Activated T-cell treated with anti-CD3 and anti-CD28 coated beads, Interleukin-2, amount 50 U/mL, for 24 hours (primary cell): ENCODE measurements around the gene THBS3.
"Not testable (repeated sequence)": the region's sequence is repeated elsewhere in the genome, so short reads cannot be mapped to it uniquely, and the experiment has no call there.

Experiments
- DNase-seq: peaks from one replicate; pipeline ENCODE4 v3.0.0-alpha.2; 2020
- H3K27ac Mint-ChIP-seq: 2 replicates; pipeline ENCODE4 v1.8.0; 2020; ENCODE audit warnings: mild to moderate bottlenecking, mixed read lengths
- H3K27me3 Mint-ChIP-seq: 2 replicates; pipeline ENCODE4 v1.8.0; 2020; ENCODE audit warnings: mixed read lengths
- H3K36me3 Mint-ChIP-seq: 2 replicates; pipeline ENCODE4 v1.8.0; 2020; ENCODE audit warnings: low read depth, mixed read lengths
- H3K4me1 Mint-ChIP-seq: 2 replicates; pipeline ENCODE4 v1.8.0; 2020; ENCODE audit warnings: low read depth, mixed read lengths
- H3K4me3 Mint-ChIP-seq: 2 replicates; pipeline ENCODE4 v1.8.0; 2020; ENCODE audit warnings: mild to moderate bottlenecking, moderate library complexity, mixed read lengths
- H3K9me3 Mint-ChIP-seq: 2 replicates; pipeline ENCODE4 v1.8.0; 2020; ENCODE audit warnings: mixed read lengths

Gene THBS3

GRCh38 chr1:155225404-155225759 is 17.7 kb upstream of the THBS3 start:
- H3K27me3 Mint-ChIP-seq, DNase-seq, H3K9me3 Mint-ChIP-seq: not testable (repeated sequence)
- H3K4me3 Mint-ChIP-seq = peak overlapping the region; percentile 90
- H3K27ac Mint-ChIP-seq = peak overlapping the region; percentile 95
- H3K36me3 Mint-ChIP-seq = peaks cover 43% of the 10 kb centered on the region
- peaks cover 47% of the 10 kb centered on the region for H3K4me1 Mint-ChIP-seq

GRCh38 chr1:155223047-155223446 is 15.3 kb upstream of the THBS3 start:
- H3K4me1 Mint-ChIP-seq = peaks cover 61% of the 10 kb centered on the region
- H3K4me3 Mint-ChIP-seq = no peak overlapping the region
- no peak for DNase-seq
- no peaks in the 10 kb centered on the region for H3K9me3 Mint-ChIP-seq
- H3K36me3 Mint-ChIP-seq = peaks cover 44% of the 10 kb centered on the region
- H3K27ac Mint-ChIP-seq = no peak overlapping the region
- no peaks in the 10 kb centered on the region for H3K27me3 Mint-ChIP-seq

- H3K4me3 Mint-ChIP-seq, DNase-seq, H3K27me3 Mint-ChIP-seq, H3K9me3 Mint-ChIP-seq: not testable (repeated sequence)
- H3K27ac Mint-ChIP-seq = peak overlapping the region; percentile 65
- H3K36me3 Mint-ChIP-seq = peaks cover 44% of the 10 kb centered on the region
- peaks cover 39% of the 10 kb centered on the region for H3K4me1 Mint-ChIP-seq
Observed at GRCh38 chr1:155220211-155220965, 12.7 kb upstream of the THBS3 start.

- Mint-ChIP-seq H3K4me1 (peaks cover 39% of the 10 kb centered on the region), H3K4me3 (no peak overlapping the region), H3K27ac (peak overlapping the region; percentile 67), H3K36me3 (peaks cover 45% of the 10 kb centered on the region), H3K9me3 (no peaks in the 10 kb centered on the region), H3K27me3 (no peaks in the 10 kb centered on the region)
- DNase-seq = peak; percentile 48
Observed at GRCh38 chr1:155219592-155220031, 11.9 kb upstream of the THBS3 start.

GRCh38 chr1:155218854-155219591 is 11.3 kb upstream of the THBS3 start:
- Mint-ChIP-seq H3K27me3 (no peaks in the 10 kb centered on the region), H3K4me1 (peaks cover 35% of the 10 kb centered on the region), H3K9me3 (no peaks in the 10 kb centered on the region), H3K27ac (peak overlapping the region; percentile 67), H3K36me3 (peaks cover 40% of the 10 kb centered on the region), H3K4me3 (no peak overlapping the region)
- no peak for DNase-seq

- H3K27ac Mint-ChIP-seq = peak overlapping the region; percentile 13
- peaks cover 47% of the 10 kb centered on the region for H3K36me3 Mint-ChIP-seq
- not testable (repeated sequence) for DNase-seq, H3K4me3 Mint-ChIP-seq, H3K27me3 Mint-ChIP-seq, H3K9me3 Mint-ChIP-seq
- peaks cover 32% of the 10 kb centered on the region for H3K4me1 Mint-ChIP-seq
Observed at GRCh38 chr1:155214702-155215101, 7.0 kb upstream of the THBS3 start.

GRCh38 chr1:155212051-155212440 is 4.3 kb upstream of the THBS3 start:
- not testable (repeated sequence) for H3K4me3 Mint-ChIP-seq, H3K27ac Mint-ChIP-seq, H3K9me3 Mint-ChIP-seq, DNase-seq, H3K27me3 Mint-ChIP-seq
- Mint-ChIP-seq H3K36me3 (peaks cover 48% of the 10 kb centered on the region), H3K4me1 (peaks cover 34% of the 10 kb centered on the region)

- H3K27ac Mint-ChIP-seq, DNase-seq: not testable (repeated sequence)
Observed at GRCh38 chr1:155211381-155212050, 3.8 kb upstream of the THBS3 start.

GRCh38 chr1:155210314-155211104 is 2.8 kb upstream of the THBS3 start:
- Mint-ChIP-seq H3K27me3 (no peaks in the 10 kb centered on the region), H3K4me1 (peaks cover 38% of the 10 kb centered on the region), H3K4me3 (peak overlapping the region; percentile 93), H3K9me3 (no peaks in the 10 kb centered on the region), H3K27ac (peak overlapping the region; percentile 19), H3K36me3 (peaks cover 35% of the 10 kb centered on the region)
- no peak for DNase-seq

More at GRCh38 chr1:155211381-155212050, 3.8 kb upstream of the THBS3 start:
- not testable (repeated sequence) for H3K27me3 Mint-ChIP-seq, H3K4me3 Mint-ChIP-seq, H3K9me3 Mint-ChIP-seq
- Mint-ChIP-seq H3K4me1 (peaks cover 38% of the 10 kb centered on the region), H3K36me3 (peaks cover 45% of the 10 kb centered on the region)

GRCh38 chr1:155209312-155209721 is 1.6 kb upstream of the THBS3 start:
- peaks cover 26% of the 10 kb centered on the region for H3K36me3 Mint-ChIP-seq
- H3K9me3 Mint-ChIP-seq = no peaks in the 10 kb centered on the region
- H3K27ac Mint-ChIP-seq = peak overlapping the region; percentile 91
- no peaks in the 10 kb centered on the region for H3K27me3 Mint-ChIP-seq
- peaks cover 30% of the 10 kb centered on the region for H3K4me1 Mint-ChIP-seq
- H3K4me3 Mint-ChIP-seq = peak overlapping the region; percentile 93
- DNase-seq = no peak

- peak within 1 kb of the TSS; percentile 93 for H3K4me3 Mint-ChIP-seq
- DNase-seq = peak; percentile 91
- peaks cover 30% of the 10 kb centered on the region for H3K4me1 Mint-ChIP-seq
- no peaks in the 10 kb centered on the region for H3K27me3 Mint-ChIP-seq
- H3K27ac Mint-ChIP-seq = peak within 1 kb of the TSS; percentile 91
- no peaks in the 10 kb centered on the region for H3K9me3 Mint-ChIP-seq
- peaks cover 26% of the 10 kb centered on the region for H3K36me3 Mint-ChIP-seq
Observed at GRCh38 chr1:155208541-155209311, 1.0 kb upstream of the THBS3 start, which contains the start of gene MTX1. TSS of gene MTX1 (plus strand) at chr1:155208695. CDS start at chr1:155208805, 110 bp downstream.

GRCh38 chr1:155206891-155207805 is 549 bp downstream of the THBS3 start:
- H3K9me3 Mint-ChIP-seq = no peaks in the 10 kb centered on the region
- peak overlapping the region; percentile 50 for H3K4me3 Mint-ChIP-seq

More at GRCh38 chr1:155206891-155207805, 549 bp downstream of the THBS3 start:
- Mint-ChIP-seq H3K36me3 (peaks cover 25% of the 10 kb centered on the region), H3K4me1 (peaks cover 30% of the 10 kb centered on the region), H3K27ac (peak overlapping the region; percentile 77), H3K27me3 (no peaks in the 10 kb centered on the region)
- DNase-seq = peak; percentile 94
